Activated naive CD8-positive, alpha-beta T cell (primary cell): ENCODE measurements around the gene TBXAS1.

Source experiments
- H3K27ac Mint-ChIP-seq: one replicate; pipeline ENCODE4 v1.8.0; 2021; ENCODE audit warnings: mixed read lengths
- H3K27me3 Mint-ChIP-seq: one replicate; pipeline ENCODE4 v1.8.0; 2021; ENCODE audit warnings: mixed read lengths
- H3K36me3 Mint-ChIP-seq: one replicate; pipeline ENCODE4 v1.8.0; 2021; ENCODE audit warnings: mixed read lengths
- H3K4me1 Mint-ChIP-seq: one replicate; pipeline ENCODE4 v1.8.0; 2021; ENCODE audit warnings: low read depth, mixed read lengths
- H3K4me3 Mint-ChIP-seq: one replicate; pipeline ENCODE4 v1.8.0; 2021; ENCODE audit warnings: mild to moderate bottlenecking, mixed read lengths
- H3K9me3 Mint-ChIP-seq: one replicate; pipeline ENCODE4 v1.8.0; 2021; ENCODE audit warnings: low read depth, mixed read lengths

The TBXAS1 gene

DNA sequence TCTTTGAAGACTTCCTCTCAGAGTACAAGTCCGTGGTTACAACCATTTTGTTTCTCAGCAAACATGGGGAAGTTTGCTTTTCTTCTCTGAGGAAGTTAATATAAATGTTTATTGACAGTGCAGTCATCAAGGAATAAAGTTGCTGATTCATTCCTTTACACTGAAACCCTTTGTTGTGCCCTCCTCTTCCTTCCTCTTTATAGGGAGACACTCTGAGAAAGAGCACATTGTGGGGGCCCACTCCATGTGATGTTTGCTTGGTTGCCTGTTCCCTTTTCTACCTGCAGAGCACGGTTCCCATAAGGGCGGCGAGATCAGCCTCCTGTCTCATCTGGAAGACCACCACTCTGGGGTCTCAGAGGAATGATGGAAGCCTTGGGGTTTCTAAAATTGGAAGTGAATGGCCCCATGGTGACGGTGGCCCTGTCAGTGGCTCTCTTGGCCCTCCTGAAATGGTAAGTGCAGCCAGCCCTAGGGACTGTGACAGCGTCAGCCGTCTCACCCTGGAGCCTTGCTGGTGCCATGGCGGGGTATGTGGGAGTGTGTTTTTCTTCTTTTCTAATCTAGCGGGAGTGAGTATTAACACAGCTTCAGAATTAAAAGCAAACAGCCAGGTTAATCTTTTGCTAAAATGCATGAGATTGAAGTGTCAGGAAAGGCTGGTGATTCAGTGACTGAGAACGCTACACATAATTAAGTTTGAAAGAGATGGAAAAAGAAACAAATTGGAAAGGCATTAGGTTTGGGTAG lies at the start of gene TBXAS1:
TBXAS1 (plus strand) TSS at position 240 of the 750 bp plus-strand sequence; CDS start at position 367, 127 bp downstream.
- Mint-ChIP-seq H3K36me3 (peaks cover 3% of the 10 kb centered on the region), H3K27ac (no peak within 1 kb of the TSS), H3K9me3 (no peaks in the 10 kb centered on the region), H3K4me3 (peak within 1 kb of the TSS; percentile 50), H3K27me3 (no peaks in the 10 kb centered on the region), H3K4me1 (peaks cover 15% of the 10 kb centered on the region)

DNA sequence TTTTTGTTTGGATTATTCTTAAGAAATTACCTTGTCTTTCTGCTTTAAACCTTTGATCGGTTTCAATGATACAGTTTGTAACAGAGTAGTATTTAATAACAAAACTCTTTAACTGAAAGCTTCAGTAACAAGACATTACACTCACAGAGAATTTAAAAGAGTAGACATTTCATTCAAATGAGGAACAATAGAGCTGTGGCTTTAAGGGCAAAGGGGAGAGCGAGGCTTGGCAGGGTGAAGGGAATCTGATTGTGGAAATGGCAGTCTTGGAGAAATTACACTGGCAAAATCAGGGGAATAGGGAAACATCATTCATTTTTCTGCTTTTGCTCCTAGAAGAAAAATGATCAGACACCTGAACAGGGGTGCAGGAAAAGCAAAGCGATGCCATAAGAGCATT lies 46.1 kb upstream of the TBXAS1 start:
- peaks cover 10% of the 10 kb centered on the region for H3K4me1 Mint-ChIP-seq
- H3K27ac Mint-ChIP-seq = no peak overlapping the region
- peaks cover 5% of the 10 kb centered on the region for H3K27me3 Mint-ChIP-seq
- H3K36me3 Mint-ChIP-seq = no peaks in the 10 kb centered on the region
- no peaks in the 10 kb centered on the region for H3K9me3 Mint-ChIP-seq
- H3K4me3 Mint-ChIP-seq = no peak overlapping the region

DNA sequence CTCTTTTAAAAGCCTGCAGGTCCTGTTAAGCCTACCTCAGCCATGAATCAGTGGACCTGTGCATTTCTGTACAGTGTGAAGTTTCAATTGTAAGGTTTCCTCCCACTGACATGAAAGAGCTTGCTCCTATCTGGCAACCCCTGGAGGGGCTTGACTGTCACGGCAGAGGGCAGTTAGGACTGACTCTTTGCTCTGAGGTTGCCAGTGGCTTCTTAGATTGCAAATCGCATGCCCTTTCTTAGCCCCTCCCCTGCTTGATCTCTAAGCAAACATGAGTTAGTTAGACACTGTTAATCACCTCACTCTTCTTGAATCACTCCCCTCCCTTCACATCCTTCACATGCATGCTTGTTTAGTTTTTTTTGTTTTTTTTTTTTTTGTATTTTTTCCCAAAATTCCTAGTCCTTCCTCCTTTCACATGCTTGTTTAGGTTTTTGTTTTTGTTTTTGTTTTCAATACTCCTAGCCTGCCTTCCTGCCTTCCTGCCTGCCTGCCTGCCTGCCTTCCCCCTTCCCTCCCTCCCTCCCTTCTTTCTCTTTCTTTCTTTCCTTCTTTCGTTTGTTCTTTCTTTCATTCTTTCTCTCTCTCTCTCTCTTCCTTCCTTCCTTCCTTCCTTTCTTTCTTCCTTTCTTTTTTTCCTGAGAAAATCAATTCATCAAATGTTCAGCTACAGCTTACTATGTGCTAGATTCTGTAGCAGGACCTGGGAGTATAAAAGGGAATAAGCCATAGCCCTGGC lies 45.2 kb upstream of the TBXAS1 start:
- Mint-ChIP-seq H3K36me3 (no peaks in the 10 kb centered on the region), H3K27me3 (peaks cover 5% of the 10 kb centered on the region), H3K4me3 (no peak overlapping the region), H3K9me3 (no peaks in the 10 kb centered on the region), H3K4me1 (peaks cover 8% of the 10 kb centered on the region), H3K27ac (no peak overlapping the region)

DNA sequence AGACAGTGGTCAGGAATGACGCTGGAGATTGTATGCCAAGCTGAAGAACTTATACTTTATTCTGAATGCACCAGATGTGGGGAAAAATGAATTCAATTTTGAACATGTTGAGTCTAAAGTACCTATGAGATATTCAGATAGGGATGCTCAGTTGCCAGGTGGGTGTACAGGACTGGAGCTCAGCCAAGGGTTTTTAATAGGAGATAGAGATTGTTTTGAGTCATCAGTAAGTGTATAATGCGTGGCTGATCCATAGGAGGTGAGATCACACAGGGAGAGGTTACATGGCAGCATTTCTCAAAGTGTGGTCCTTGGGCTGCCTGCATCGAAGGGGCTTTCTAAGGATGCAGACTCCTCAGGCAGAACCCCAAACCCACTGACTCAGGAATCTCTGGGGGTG lies 44.4 kb upstream of the TBXAS1 start:
- H3K4me3 Mint-ChIP-seq = no peak overlapping the region
- H3K4me1 Mint-ChIP-seq = no peaks in the 10 kb centered on the region
- no peaks in the 10 kb centered on the region for H3K36me3 Mint-ChIP-seq
- peaks cover 5% of the 10 kb centered on the region for H3K27me3 Mint-ChIP-seq
- no peak overlapping the region for H3K27ac Mint-ChIP-seq
- no peaks in the 10 kb centered on the region for H3K9me3 Mint-ChIP-seq

DNA sequence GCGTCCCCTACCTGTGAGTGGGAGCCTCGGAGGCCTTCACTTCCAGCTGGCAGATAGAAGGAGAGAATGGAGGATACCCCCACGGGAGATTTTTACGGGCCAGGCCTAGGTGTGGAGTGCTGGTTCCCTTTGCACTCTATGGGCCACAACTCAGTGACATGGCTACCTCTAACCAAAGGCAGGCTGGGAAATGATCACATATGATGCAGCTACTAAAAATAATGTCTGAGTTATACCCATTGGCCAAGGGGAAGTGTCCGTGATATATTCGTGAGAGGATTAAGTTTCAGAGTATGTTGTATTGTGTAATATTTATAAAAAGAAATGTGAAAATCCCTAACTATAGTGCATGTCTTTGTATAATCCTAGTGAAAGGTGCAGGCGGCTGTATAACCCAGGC lies 37.7 kb upstream of the TBXAS1 start:
- Mint-ChIP-seq H3K27me3 (no peaks in the 10 kb centered on the region), H3K4me1 (no peaks in the 10 kb centered on the region), H3K4me3 (no peak overlapping the region), H3K9me3 (peaks cover 4% of the 10 kb centered on the region), H3K36me3 (peaks cover 3% of the 10 kb centered on the region), H3K27ac (no peak overlapping the region)

DNA sequence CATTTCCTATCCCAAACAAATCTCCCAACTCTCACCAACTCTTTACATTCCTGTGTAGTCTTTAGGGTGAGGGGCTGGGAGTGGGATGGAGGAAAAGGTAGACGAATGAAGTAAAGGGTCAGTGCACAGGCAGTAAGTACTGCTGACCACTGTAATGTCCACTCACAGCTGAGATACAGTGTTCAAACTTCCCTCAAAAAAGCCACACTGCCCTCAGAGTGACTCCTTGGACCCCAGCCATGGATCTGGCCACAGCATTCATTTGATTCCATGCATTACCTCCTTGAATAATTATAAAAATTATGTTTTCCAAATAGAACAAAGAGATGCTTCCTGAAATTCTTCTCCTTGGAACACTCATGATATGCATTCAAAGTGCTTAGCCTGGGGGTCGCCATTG lies 31.5 kb upstream of the TBXAS1 start:
- Mint-ChIP-seq H3K4me1 (no peaks in the 10 kb centered on the region), H3K27me3 (no peaks in the 10 kb centered on the region), H3K36me3 (peaks cover 7% of the 10 kb centered on the region), H3K4me3 (no peak overlapping the region), H3K9me3 (peaks cover 6% of the 10 kb centered on the region), H3K27ac (no peak overlapping the region)

DNA sequence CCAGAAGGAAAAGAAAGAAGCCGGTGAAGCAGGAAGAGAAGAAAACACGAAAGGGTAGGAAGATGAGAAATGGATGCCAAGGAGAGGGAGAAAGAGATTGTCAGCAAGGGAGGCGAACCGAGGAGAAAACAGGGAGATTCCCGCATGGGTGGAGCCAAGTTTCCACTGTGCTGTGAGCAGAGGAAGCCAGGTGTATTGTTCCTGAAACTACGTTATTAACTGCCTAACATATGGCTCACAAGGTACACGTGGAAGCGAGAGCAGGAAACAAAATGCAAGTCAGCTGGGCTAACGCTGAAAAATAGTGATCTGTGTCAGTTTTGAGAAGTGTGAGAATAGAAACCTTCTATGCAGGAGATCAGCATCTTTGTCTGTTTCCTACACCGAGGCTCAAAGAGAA lies 30.8 kb upstream of the TBXAS1 start:
- Mint-ChIP-seq H3K4me3 (no peak overlapping the region), H3K36me3 (peaks cover 9% of the 10 kb centered on the region)

DNA sequence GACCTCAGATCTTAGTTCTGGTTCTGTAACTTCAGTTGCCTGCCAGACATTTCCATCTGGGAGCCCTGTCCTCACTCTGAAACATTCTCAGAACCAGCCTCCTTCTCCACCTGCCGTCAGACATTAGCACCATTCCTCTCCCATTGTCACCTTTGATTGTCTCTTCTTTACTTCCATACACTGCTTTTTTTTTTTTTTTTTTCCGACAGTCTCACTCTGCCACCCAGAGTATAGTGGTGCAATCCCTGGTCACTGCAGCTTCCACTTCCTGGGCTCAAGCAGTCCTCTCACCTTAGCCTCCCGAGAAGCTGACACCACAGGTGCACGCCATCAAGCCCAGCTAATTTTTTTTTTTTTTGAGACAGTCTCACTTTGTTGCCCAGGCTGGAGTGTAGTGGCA lies 30.2 kb upstream of the TBXAS1 start:
- H3K27ac Mint-ChIP-seq = no peak overlapping the region
- H3K4me1 Mint-ChIP-seq = no peaks in the 10 kb centered on the region
- peaks cover 10% of the 10 kb centered on the region for H3K36me3 Mint-ChIP-seq
- H3K4me3 Mint-ChIP-seq = no peak overlapping the region
- no peaks in the 10 kb centered on the region for H3K27me3 Mint-ChIP-seq
- peaks cover 13% of the 10 kb centered on the region for H3K9me3 Mint-ChIP-seq

More for the DNA sequence above, 30.8 kb upstream of the TBXAS1 start:
- H3K27me3 Mint-ChIP-seq = no peaks in the 10 kb centered on the region
- H3K4me1 Mint-ChIP-seq = no peaks in the 10 kb centered on the region
- no peak overlapping the region for H3K27ac Mint-ChIP-seq
- H3K9me3 Mint-ChIP-seq = peaks cover 12% of the 10 kb centered on the region

DNA sequence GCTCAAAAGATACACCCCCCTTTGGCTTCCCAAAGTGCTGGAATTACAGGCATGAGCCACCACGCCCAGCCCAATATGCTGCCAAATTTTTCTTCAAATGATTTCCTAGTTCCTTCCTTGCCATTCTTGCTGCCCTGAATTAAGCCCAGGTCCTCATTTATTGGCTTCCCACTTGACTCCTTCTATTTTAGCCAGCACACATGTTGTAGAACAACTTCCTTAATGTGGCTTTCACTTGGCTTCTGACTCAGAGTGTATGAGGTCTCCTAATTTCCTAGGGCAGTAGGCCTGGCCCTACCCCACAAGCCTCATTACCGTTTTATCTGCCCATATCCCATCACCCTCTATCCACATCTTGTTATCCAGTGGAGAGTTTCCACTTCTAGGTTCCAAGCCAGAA lies 29.5 kb upstream of the TBXAS1 start:
- Mint-ChIP-seq H3K27ac (no peak overlapping the region), H3K4me3 (no peak overlapping the region), H3K4me1 (no peaks in the 10 kb centered on the region), H3K36me3 (peaks cover 10% of the 10 kb centered on the region), H3K27me3 (no peaks in the 10 kb centered on the region), H3K9me3 (peaks cover 18% of the 10 kb centered on the region)

DNA sequence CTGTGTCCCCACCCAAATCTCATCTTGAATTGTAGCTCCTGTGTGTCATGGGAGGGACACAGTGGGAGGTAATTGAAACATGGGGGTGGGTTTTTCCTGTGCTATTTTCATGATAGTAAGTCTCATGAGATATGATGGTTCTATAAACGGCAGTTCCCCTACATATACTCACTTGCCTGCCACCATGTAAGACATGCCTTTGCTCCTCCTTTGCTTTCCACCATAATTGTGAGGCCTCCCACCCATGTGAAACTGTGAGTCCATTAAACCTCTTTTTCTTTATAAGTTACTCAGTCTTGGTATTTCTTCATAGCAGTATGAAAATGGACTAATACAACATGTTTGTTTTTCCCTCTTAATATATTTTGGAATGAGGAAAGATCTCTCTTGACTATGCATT lies 24.5 kb upstream of the TBXAS1 start:
- Mint-ChIP-seq H3K4me1 (no peaks in the 10 kb centered on the region), H3K4me3 (no peak overlapping the region), H3K36me3 (peaks cover 9% of the 10 kb centered on the region), H3K9me3 (peaks cover 18% of the 10 kb centered on the region), H3K27ac (no peak overlapping the region), H3K27me3 (no peaks in the 10 kb centered on the region)

DNA sequence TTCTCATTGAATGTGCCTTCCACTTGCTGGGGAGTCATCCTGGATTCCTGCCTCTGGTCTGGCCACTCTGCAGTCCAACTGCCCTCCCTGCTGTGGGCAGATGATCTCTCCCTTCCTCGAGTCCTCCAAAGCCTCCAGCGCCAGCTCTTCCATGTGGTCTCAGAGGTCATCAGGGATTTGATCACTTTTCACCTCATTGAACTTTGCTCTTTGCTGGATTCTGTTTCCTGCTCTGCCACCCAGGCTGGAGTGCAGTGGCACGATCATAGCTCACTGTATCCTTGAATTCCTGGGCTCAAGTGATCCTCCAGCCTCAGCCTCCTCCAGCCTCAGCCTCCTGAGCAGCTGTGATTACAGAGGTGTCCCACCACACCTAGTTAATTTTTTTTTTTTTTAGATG lies 22.1 kb upstream of the TBXAS1 start:
- H3K27me3 Mint-ChIP-seq = no peaks in the 10 kb centered on the region
- no peak overlapping the region for H3K4me3 Mint-ChIP-seq
- peaks cover 5% of the 10 kb centered on the region for H3K36me3 Mint-ChIP-seq
- H3K27ac Mint-ChIP-seq = no peak overlapping the region
- H3K4me1 Mint-ChIP-seq = no peaks in the 10 kb centered on the region
- peaks cover 18% of the 10 kb centered on the region for H3K9me3 Mint-ChIP-seq

DNA sequence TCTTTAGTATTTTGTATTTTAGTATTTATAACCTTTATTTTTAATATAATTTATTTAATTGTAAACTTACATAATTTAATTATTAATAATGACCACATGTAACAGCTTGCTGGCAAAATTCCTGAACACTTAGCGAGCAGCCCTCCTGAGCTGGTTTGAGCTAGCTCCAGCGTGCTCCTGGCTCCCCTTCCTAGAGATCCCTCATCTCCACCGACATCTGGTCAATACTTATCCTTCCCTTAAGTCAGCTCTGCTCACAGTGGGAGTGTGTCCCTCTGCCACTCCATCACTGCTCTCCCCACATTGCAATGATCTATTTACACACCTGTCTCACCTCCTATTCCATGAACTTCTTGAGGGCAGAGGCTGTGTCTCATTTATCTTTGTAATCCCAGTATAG lies 20.6 kb upstream of the TBXAS1 start:
- H3K36me3 Mint-ChIP-seq = peaks cover 2% of the 10 kb centered on the region
- H3K4me3 Mint-ChIP-seq = no peak overlapping the region
- peaks cover under 1% of the 10 kb centered on the region for H3K4me1 Mint-ChIP-seq
- H3K27me3 Mint-ChIP-seq = no peaks in the 10 kb centered on the region
- H3K9me3 Mint-ChIP-seq = peaks cover 9% of the 10 kb centered on the region
- no peak overlapping the region for H3K27ac Mint-ChIP-seq

DNA sequence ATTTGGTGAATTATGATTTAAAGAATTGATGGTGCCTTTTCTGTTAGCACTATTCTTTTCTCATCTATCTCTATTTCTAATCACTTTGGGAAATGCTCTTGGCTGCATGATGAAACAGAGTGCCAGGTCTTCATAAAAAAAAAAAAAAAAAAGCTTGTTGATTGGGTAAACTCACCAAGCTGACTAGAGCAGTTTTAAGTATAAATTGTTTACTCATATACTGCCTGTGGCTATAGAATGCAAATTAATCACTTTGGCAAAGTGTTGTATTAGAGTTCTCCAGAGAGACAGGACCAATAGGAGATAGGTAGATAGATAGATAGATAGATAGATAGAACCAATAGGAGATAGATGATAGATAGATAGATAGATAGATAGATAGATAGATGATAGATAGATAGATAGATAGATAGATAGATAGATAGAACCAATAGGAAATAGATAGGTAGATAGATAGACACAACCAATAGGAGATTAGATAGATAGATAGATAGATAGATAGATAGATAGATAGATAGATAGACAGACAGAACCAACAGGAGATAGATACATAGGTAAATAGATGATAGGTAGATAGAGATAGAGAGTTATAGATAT lies 20.1 kb upstream of the TBXAS1 start:
- peaks cover 5% of the 10 kb centered on the region for H3K4me1 Mint-ChIP-seq
- H3K9me3 Mint-ChIP-seq = peaks cover 9% of the 10 kb centered on the region
- no peak overlapping the region for H3K27ac Mint-ChIP-seq
- H3K27me3 Mint-ChIP-seq = no peaks in the 10 kb centered on the region
- no peak overlapping the region for H3K4me3 Mint-ChIP-seq
- H3K36me3 Mint-ChIP-seq = peaks cover 2% of the 10 kb centered on the region

DNA sequence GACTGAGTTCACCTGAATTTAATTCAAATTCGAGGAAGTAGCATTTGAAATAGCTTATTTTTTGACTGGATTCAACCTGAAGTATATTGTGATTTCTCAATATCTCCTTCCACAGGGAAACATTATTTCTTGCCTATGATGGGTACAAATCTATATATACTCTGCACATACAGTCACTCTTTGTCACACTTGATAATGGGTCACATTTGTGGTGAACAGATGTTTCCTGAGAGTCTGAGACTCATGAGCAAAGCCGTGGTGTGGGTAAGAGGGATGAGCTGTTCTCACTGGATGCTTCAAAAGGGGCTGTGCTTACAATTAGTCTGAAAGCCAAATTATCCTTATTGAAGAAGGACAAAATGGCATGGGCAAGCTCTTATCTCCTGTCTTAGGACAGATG lies 18.0 kb upstream of the TBXAS1 start:
- Mint-ChIP-seq H3K9me3 (peaks cover 3% of the 10 kb centered on the region), H3K27me3 (no peaks in the 10 kb centered on the region), H3K4me3 (no peak overlapping the region), H3K36me3 (no peaks in the 10 kb centered on the region), H3K27ac (no peak overlapping the region), H3K4me1 (peaks cover 8% of the 10 kb centered on the region)

DNA sequence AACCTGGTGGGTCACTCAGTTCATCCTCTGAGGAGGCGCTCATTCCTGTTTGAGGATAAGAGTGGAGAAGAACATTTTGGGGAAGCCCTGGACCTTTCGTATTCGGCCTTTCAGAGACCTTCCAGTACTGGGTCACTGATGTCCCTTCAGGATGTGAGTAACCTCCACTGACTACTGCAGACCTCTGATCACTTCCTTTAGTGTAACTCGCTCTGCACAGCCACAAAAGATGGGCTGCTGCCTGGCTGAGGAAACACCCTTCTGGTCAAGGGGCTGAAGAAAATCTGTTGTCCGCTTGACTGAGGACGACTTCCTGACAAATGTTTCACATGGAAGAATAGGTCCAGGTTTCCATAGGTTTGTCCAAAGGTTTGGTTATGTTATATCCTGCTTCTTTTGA lies 15.9 kb upstream of the TBXAS1 start:
- H3K9me3 Mint-ChIP-seq = peaks cover 3% of the 10 kb centered on the region
- no peaks in the 10 kb centered on the region for H3K27me3 Mint-ChIP-seq
- H3K36me3 Mint-ChIP-seq = no peaks in the 10 kb centered on the region
- H3K4me3 Mint-ChIP-seq = no peak overlapping the region
- H3K4me1 Mint-ChIP-seq = peaks cover 8% of the 10 kb centered on the region
- H3K27ac Mint-ChIP-seq = no peak overlapping the region
